ENCODE measurements around the gene MITF. TPM values are rescaled to one million over a fixed set of nuclear protein-coding genes. Genes with fewer than 3 reads are reported as not detected.

Gene MITF
- total and polyA plus RNA-seq, 2 donors (not counting 1 experiment from before 2014, with no cell fraction given) = 0.10 TPM; not detected in 1

DNA sequence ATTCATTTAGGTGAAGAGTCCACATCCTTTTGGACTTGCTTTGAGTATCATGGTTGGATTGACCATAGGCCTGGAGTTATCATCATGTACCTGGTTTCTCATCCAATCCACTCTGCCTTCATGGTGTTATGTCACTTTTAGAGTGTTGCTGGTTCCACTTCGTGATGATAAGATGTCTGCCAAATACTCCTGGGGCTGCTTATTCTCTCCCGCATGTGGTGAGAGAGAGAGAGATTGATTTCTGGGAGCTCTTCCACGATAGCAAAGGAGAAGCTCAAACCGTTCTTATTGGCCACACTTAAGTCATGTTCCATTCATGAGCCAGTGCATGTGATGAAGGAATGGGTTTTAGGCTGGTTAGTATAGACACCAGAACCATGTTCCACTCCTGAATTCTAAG is 47.6 kb downstream of the MITF start:
- H4K20me1 ChIP-seq (ENCODE audit: control insufficient read depth, insufficient read depth, low read length, poor library complexity, severe bottlenecking) = no peaks in the 10 kb centered on the region
- no peak overlapping the region for H3K9ac ChIP-seq (ENCODE audit: low read length)
- H3K4me3 Mint-ChIP-seq = no peak overlapping the region
- no peak overlapping the region for H3K4me3 ChIP-seq (ENCODE audit: control extremely low read depth in 1 of 5, extremely low read depth in 1 of 5, insufficient read depth in 1 of 5, low read depth in 2 of 5, low read length in 4 of 5)
- TF ChIP-seq EZH2 (IDR thresholded peaks at IDR 0.05; ENCODE audit: borderline replicate concordance, insufficient read depth, low read depth, low read length, poor library complexity, severe bottlenecking) = no peak
- TF ChIP-seq, protein P1, sequence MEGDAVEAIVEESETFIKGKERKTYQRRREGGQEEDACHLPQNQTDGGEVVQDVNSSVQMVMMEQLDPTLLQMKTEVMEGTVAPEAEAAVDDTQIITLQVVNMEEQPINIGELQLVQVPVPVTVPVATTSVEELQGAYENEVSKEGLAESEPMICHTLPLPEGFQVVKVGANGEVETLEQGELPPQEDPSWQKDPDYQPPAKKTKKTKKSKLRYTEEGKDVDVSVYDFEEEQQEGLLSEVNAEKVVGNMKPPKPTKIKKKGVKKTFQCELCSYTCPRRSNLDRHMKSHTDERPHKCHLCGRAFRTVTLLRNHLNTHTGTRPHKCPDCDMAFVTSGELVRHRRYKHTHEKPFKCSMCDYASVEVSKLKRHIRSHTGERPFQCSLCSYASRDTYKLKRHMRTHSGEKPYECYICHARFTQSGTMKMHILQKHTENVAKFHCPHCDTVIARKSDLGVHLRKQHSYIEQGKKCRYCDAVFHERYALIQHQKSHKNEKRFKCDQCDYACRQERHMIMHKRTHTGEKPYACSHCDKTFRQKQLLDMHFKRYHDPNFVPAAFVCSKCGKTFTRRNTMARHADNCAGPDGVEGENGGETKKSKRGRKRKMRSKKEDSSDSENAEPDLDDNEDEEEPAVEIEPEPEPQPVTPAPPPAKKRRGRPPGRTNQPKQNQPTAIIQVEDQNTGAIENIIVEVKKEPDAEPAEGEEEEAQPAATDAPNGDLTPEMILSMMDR (IDR thresholded peaks at IDR 0.05) = no peak
- H3K36me3 ChIP-seq (replicated peaks in 1 of 2; ENCODE audit: control extremely low read depth in 1 of 2, control insufficient read depth in 1 of 2, extremely low read depth in 1 of 2, insufficient read depth in 2 of 2, low read length in 1 of 2) = no peaks in the 10 kb centered on the region
- H3K4me1 ChIP-seq (ENCODE audit: control insufficient read depth in 2 of 2, insufficient read depth in 2 of 2, low read length in 2 of 2) = no peaks in the 10 kb centered on the region
- DNase-seq = no peak
- no peaks in the 10 kb centered on the region for H3K4me1 Mint-ChIP-seq
- peaks cover 0 to 3% (median 0%) of the 10 kb centered on the region in 3 donors for H3K9me3 ChIP-seq (ENCODE audit: control extremely low read depth in 1 of 3, control insufficient read depth in 2 of 3, insufficient read depth in 1 of 3, low read length in 2 of 3)
- WGBS (ENCODE audit: insufficient coverage) = no CpG with 5 or more reads among the region's 4 CpGs
- H3K27ac ChIP-seq (ENCODE audit: low read length in 2 of 2) = no peak overlapping the region
- POLR2A ChIA-PET = no interaction called here
- no peak for ATAC-seq (ENCODE audit: low read depth)
- CTCF ChIA-PET = no interaction called here
- peaks cover 0 to under 1% (median 0%) of the 10 kb centered on the region in 4 experiments for H3K27me3 ChIP-seq (replicated peaks in 1 of 4; ENCODE audit: control extremely low read depth in 1 of 4, control insufficient read depth in 3 of 4, insufficient read depth in 4 of 4, low read length in 3 of 4)
- H3K4me2 ChIP-seq (replicated peaks; ENCODE audit: low read depth, low read length, poor library complexity, severe bottlenecking) = no peak overlapping the region
- no peaks in the 10 kb centered on the region for H3K9me3 Mint-ChIP-seq (ENCODE audit: insufficient read depth)
- no peaks in the 10 kb centered on the region for H3K79me2 ChIP-seq (ENCODE audit: control insufficient read depth, insufficient read depth, low read length)
- H2AFZ ChIP-seq (ENCODE audit: insufficient read depth, low read depth, low read length, poor library complexity, severe bottlenecking) = no peak overlapping the region
- intact Hi-C loops (cut with micrococcal nuclease) = no loop called here
- no peak overlapping the region for H3K27ac Mint-ChIP-seq
- H3K27me3 Mint-ChIP-seq = no peaks in the 10 kb centered on the region

GRCh38 chr3:69787436-69788168 is 48.3 kb downstream of the MITF start:
- no peak for ATAC-seq (ENCODE audit: low read depth)
- ChIA-PET POLR2A (no interaction called here), CTCF (no interaction called here)
- H3K27me3 ChIP-seq (replicated peaks in 1 of 4; ENCODE audit: control extremely low read depth in 1 of 4, control insufficient read depth in 3 of 4, insufficient read depth in 4 of 4, low read length in 3 of 4) = no peaks in the 10 kb centered on the region
- H3K36me3 ChIP-seq (replicated peaks in 1 of 2; ENCODE audit: control extremely low read depth in 1 of 2, control insufficient read depth in 1 of 2, extremely low read depth in 1 of 2, insufficient read depth in 2 of 2, low read length in 1 of 2) = no peaks in the 10 kb centered on the region
- no peak overlapping the region for H3K4me3 ChIP-seq (ENCODE audit: control extremely low read depth in 1 of 5, extremely low read depth in 1 of 5, insufficient read depth in 1 of 5, low read depth in 2 of 5, low read length in 4 of 5)
- H3K4me3 Mint-ChIP-seq = no peak overlapping the region
- H2AFZ ChIP-seq (ENCODE audit: insufficient read depth, low read depth, low read length, poor library complexity, severe bottlenecking) = no peak overlapping the region
- no peak for DNase-seq
- no peaks in the 10 kb centered on the region for H3K9me3 Mint-ChIP-seq (ENCODE audit: insufficient read depth)
- no peaks in the 10 kb centered on the region for H3K4me1 Mint-ChIP-seq
- H3K27ac Mint-ChIP-seq = no peak overlapping the region
- H4K20me1 ChIP-seq (ENCODE audit: control insufficient read depth, insufficient read depth, low read length, poor library complexity, severe bottlenecking) = no peaks in the 10 kb centered on the region
- no peaks in the 10 kb centered on the region for H3K79me2 ChIP-seq (ENCODE audit: control insufficient read depth, insufficient read depth, low read length)
- H3K9me3 ChIP-seq (ENCODE audit: control extremely low read depth in 1 of 3, control insufficient read depth in 2 of 3, insufficient read depth in 1 of 3, low read length in 2 of 3) = peaks cover 0 to 3% (median 0%) of the 10 kb centered on the region in 3 donors
- H3K9ac ChIP-seq (ENCODE audit: low read length) = no peak overlapping the region
- no peak for TF ChIP-seq EZH2 (IDR thresholded peaks at IDR 0.05; ENCODE audit: borderline replicate concordance, insufficient read depth, low read depth, low read length, poor library complexity, severe bottlenecking)
- TF ChIP-seq, protein P1 (IDR thresholded peaks at IDR 0.05) = no peak
- WGBS (ENCODE audit: insufficient coverage) = 100% methylated on average over 1 of the region's 3 CpGs
- no peaks in the 10 kb centered on the region for H3K4me1 ChIP-seq (ENCODE audit: control insufficient read depth in 2 of 2, insufficient read depth in 2 of 2, low read length in 2 of 2)
- no peak overlapping the region for H3K4me2 ChIP-seq (replicated peaks; ENCODE audit: low read depth, low read length, poor library complexity, severe bottlenecking)
- intact Hi-C loops (cut with micrococcal nuclease) = no loop called here
- H3K27me3 Mint-ChIP-seq = no peaks in the 10 kb centered on the region
- no peak overlapping the region for H3K27ac ChIP-seq (ENCODE audit: low read length in 2 of 2)
